AG04450 (cell line): ENCODE results near the gene ZNF341. TPM values are rescaled to one million over a fixed set of nuclear protein-coding genes. Genes with fewer than 3 reads are reported as not detected.

ENCODE experiments used
- CTCF ChIA-PET: fragments of 300-600, 350-600 bp; formaldehyde crosslinking; extraction: SDS; loops from one replicate; lab custom pipeline; 2022; ENCODE audit warnings: antibody characterized with exemption, inconsistent platforms; lab: Charles Lee
- POLR2A ChIA-PET: fragments of 350-600 bp; formaldehyde crosslinking; extraction: SDS; loops from one replicate; lab custom pipeline; 2021; ENCODE audit warnings: antibody characterized with exemption, inconsistent platforms; lab: Yijun Ruan, JAX
- DNase-seq: peaks from one replicate; pipeline ENCODE4 v3.0.0-alpha.2; 2011; ENCODE audit warnings: low read depth, low spot score
- H3K27ac ChIP-seq: one replicate; pipeline ENCODE4 v1.5.1; 2012; ENCODE audit warnings: low read depth, low read length, control low read depth
- H3K27me3 ChIP-seq: one replicate; pipeline ENCODE4 v1.6.0; 2012; ENCODE audit warnings: low read length; ENCODE audit not compliant: control insufficient read depth, insufficient read depth
- H3K4me3 ChIP-seq: 2 replicates; pipeline ENCODE4 v1.5.1; 2011; ENCODE audit warnings: mild to moderate bottlenecking, low read depth, low read length, control low read depth
- H3K9me3 ChIP-seq: 2 replicates; pipeline ENCODE4 v1.5.1; 2012; ENCODE audit warnings: low read length; ENCODE audit not compliant: control insufficient read depth, insufficient read depth
- CTCF ChIP-seq: IDR thresholded peaks from 2 replicates; pipeline ENCODE4 v1.5.1; 2011; ENCODE audit warnings: low read depth, low read length, control low read depth, inconsistent platforms
- polyA plus RNA-seq: library from polyadenylated mRNA; depleted of rRNA; stranded (reverse); fragments of >200 nt; gene quantifications from 2 replicates; pipeline ENCODE4 v1.2.3, GENCODE V29; 2011

ZNF341 gene
- polyA plus RNA-seq, 1 experiment, result 1.5 TPM

- no peaks in the 10 kb centered on the region for H3K9me3 ChIP-seq
- DNase-seq, result no peak
- TF ChIP-seq CTCF, result no peak
- no peak overlapping the region for H3K4me3 ChIP-seq
- no peaks in the 10 kb centered on the region for H3K27me3 ChIP-seq
- POLR2A ChIA-PET, result no interaction called here
- H3K27ac ChIP-seq, result no peak overlapping the region
- CTCF ChIA-PET, result no interaction called here
Observed at GRCh38 chr20:33820362-33820761, 88.6 kb downstream of the ZNF341 start.

GRCh38 chr20:33821270-33821836 lies 89.6 kb downstream of the ZNF341 start:
- no peak overlapping the region for H3K4me3 ChIP-seq
- no peaks in the 10 kb centered on the region for H3K9me3 ChIP-seq
- H3K27me3 ChIP-seq, result no peaks in the 10 kb centered on the region
- no peak overlapping the region for H3K27ac ChIP-seq
- no peak for TF ChIP-seq CTCF
- DNase-seq, result no peak
- ChIA-PET CTCF (no interaction called here), POLR2A (no interaction called here)

GRCh38 chr20:33822423-33822822 lies 90.6 kb downstream of the ZNF341 start:
- POLR2A ChIA-PET, result no interaction called here

GRCh38 chr20:33822991-33823390 lies 91.2 kb downstream of the ZNF341 start:
- TF ChIP-seq CTCF, result no peak
- H3K9me3 ChIP-seq, result no peaks in the 10 kb centered on the region
- no peak overlapping the region for H3K27ac ChIP-seq
- POLR2A ChIA-PET, result no interaction called here
- H3K4me3 ChIP-seq, result no peak overlapping the region
- CTCF ChIA-PET, result no interaction called here
- DNase-seq, result no peak
- H3K27me3 ChIP-seq, result no peaks in the 10 kb centered on the region

More at GRCh38 chr20:33822423-33822822, 90.6 kb downstream of the ZNF341 start:
- CTCF ChIA-PET, result no interaction called here
- no peak for TF ChIP-seq CTCF
- H3K9me3 ChIP-seq, result no peaks in the 10 kb centered on the region
- no peaks in the 10 kb centered on the region for H3K27me3 ChIP-seq
- no peak overlapping the region for H3K4me3 ChIP-seq
- DNase-seq, result no peak
- no peak overlapping the region for H3K27ac ChIP-seq

GRCh38 chr20:33824852-33825251 lies 93.1 kb downstream of the ZNF341 start:
- no peaks in the 10 kb centered on the region for H3K27me3 ChIP-seq
- TF ChIP-seq CTCF, result no peak
- CTCF ChIA-PET, result no interaction called here
- no peaks in the 10 kb centered on the region for H3K9me3 ChIP-seq
- no peak for DNase-seq
- no peak overlapping the region for H3K4me3 ChIP-seq
- no peak overlapping the region for H3K27ac ChIP-seq
- POLR2A ChIA-PET, result interaction anchor here (0.6 to 0.7 kb wide), 2 partner anchors 12 to 288 kb away, joined by 4 to 5 read pairs; no protein-coding TSS in a partner anchor
